Esophagus squamous epithelium (tissue), 5 donors: ENCODE data around the gene ACTR3. TPM values are rescaled to one million over a fixed set of nuclear protein-coding genes. Genes with fewer than 3 reads are reported as not detected.
"Not testable (repeated sequence)": the region's sequence is repeated elsewhere in the genome, so short reads cannot be mapped to it uniquely, and the experiment has no call there.

Experiments used
- DNase-seq: peaks from one replicate; lab custom pipeline; 2025; lab: John Stamatoyannopoulos, UW
- H3K27ac ChIP-seq, 4 donors: fragments of 200-600 bp; sonication (generic); one replicate each; pipeline ENCODE4 v1.5.1; 2016 to 2019; ENCODE audit warnings: mild to moderate bottlenecking in 1 of 4
- H3K27me3 ChIP-seq, 4 donors: fragments of 200-600 bp; sonication (generic); 1 replicate in 3 of 4; 2 replicates in 1 of 4; pipeline versions ENCODE4 v1.5.1 to v1.6.0; 2017 to 2021; ENCODE audit warnings: antibody characterized with exemption in 1 of 4
- H3K36me3 ChIP-seq, 3 donors: fragments of 200-600 bp; sonication (generic); one replicate each; pipeline ENCODE4 v1.5.1; 2016 to 2019
- H3K4me1 ChIP-seq, 3 donors: fragments of 200-600 bp; sonication (generic); one replicate each; pipeline ENCODE4 v1.5.1; 2017 to 2019
- H3K4me3 ChIP-seq, 4 donors: fragments of 200-600 bp; sonication (generic); 1 replicate in 3 of 4; 2 replicates in 1 of 4; pipeline ENCODE4 v1.5.1; 2016 to 2019; ENCODE audit warnings: mild to moderate bottlenecking in 2 of 4, moderate library complexity in 1 of 4
- H3K9me3 ChIP-seq, 3 donors: fragments of 200-600 bp; sonication (generic); one replicate each; pipeline ENCODE4 v1.5.1; 2016 to 2019
- CTCF ChIP-seq, 6 experiments: fragments of 450-650 bp in 4 of 6; fragments of 200-600 bp in 2 of 6; sonication (generic) in 2 of 6; IDR thresholded peaks; one replicate each; pipeline ENCODE4 v1.5.1; 2016 to 2019; ENCODE audit warnings: antibody characterized with exemption in 6 of 6, mild to moderate bottlenecking in 4 of 6, moderate library complexity in 4 of 6
- POLR2A ChIP-seq, 4 donors: fragments of 450-650 bp; IDR thresholded peaks; one replicate each; pipeline ENCODE4 v1.6.1; 2017; ENCODE audit warnings: antibody characterized with exemption in 4 of 4, mild to moderate bottlenecking in 4 of 4, moderate library complexity in 3 of 4
- WGBS, 2 donors: methylation state at CpG; one replicate each; pipeline ENCODE4 v1.1.5; 2018; 5-methylcytosine and 5-hydroxymethylcytosine counted together
- intact Hi-C: fragments of 100-400 bp; cut with DNase I; formaldehyde crosslinking; loops from one replicate; pipeline ENCODE4 v1.15.0; 2022
- total RNA-seq, 4 donors: library from RNA; depleted of rRNA; stranded (reverse); fragments of >200 nt; gene quantifications; one replicate each; pipeline ENCODE4 v1.1.0, GENCODE V29; 2016
- donor health status: DM: yes; HTN: yes; CAD: no.

The ACTR3 gene
- total RNA-seq, 4 donors from 2014 or later, result 164 to 274 (median 226) TPM

GRCh38 chr2:113925884-113926283, 36.0 kb downstream of the ACTR3 start:
- no peaks in the 10 kb centered on the region for H3K4me1 ChIP-seq
- H3K9me3 ChIP-seq, result no peaks in the 10 kb centered on the region
- no peak for TF ChIP-seq POLR2A (IDR thresholded peaks at IDR 0.05)
- TF ChIP-seq CTCF (IDR thresholded peaks at IDR 0.05), result no peak
- peaks cover 0 to 94% (median 6%) of the 10 kb centered on the region in 3 donors for H3K36me3 ChIP-seq
- intact Hi-C loops, result no loop called here
- no peak overlapping the region for H3K27ac ChIP-seq
- no peaks in the 10 kb centered on the region for H3K27me3 ChIP-seq
- H3K4me3 ChIP-seq, result no peak overlapping the region
- DNase-seq, result no peak
- WGBS, 2 donors, result 76 to 80% methylated on average over 6 of the region's 6 CpGs

GRCh38 chr2:113926314-113926713, 36.4 kb downstream of the ACTR3 start:
- intact Hi-C loops, result no loop called here
- TF ChIP-seq CTCF (IDR thresholded peaks at IDR 0.05), result no peak
- TF ChIP-seq POLR2A (IDR thresholded peaks at IDR 0.05), result no peak
- no peak for DNase-seq
- WGBS, 2 donors, result 91 to 97% methylated on average over 3 of the region's 3 CpGs
- H3K4me3 ChIP-seq, result no peak overlapping the region
- no peak overlapping the region for H3K27ac ChIP-seq
- H3K4me1 ChIP-seq, result no peaks in the 10 kb centered on the region
- H3K27me3 ChIP-seq, result no peaks in the 10 kb centered on the region
- H3K36me3 ChIP-seq, result peaks cover 0 to 94% (median 6%) of the 10 kb centered on the region in 3 donors
- no peaks in the 10 kb centered on the region for H3K9me3 ChIP-seq

DNA sequence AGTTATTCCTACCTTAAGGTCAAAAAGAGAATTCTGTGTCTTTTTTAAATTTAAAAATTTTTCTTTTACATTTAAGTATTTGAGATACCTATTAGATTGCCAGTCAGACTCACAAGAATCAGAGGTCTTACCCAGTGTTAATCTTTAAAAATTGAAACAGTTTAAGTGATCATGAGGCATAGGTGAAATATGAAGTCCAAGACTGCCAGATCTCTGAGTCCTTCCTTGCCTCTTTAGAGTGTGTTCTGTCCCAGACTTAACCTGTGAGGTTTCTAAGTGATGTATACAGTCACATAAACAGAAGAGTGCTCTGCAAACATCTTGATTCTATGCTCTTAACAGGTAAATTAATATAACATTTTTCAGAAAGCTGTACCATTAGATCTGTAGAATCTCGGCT, 40.6 kb downstream of the ACTR3 start:
- no peaks in the 10 kb centered on the region for H3K9me3 ChIP-seq
- 80 to 83% methylated on average over 1 of the region's 1 CpG for WGBS, 2 donors
- intact Hi-C loops, result no loop called here

DNA sequence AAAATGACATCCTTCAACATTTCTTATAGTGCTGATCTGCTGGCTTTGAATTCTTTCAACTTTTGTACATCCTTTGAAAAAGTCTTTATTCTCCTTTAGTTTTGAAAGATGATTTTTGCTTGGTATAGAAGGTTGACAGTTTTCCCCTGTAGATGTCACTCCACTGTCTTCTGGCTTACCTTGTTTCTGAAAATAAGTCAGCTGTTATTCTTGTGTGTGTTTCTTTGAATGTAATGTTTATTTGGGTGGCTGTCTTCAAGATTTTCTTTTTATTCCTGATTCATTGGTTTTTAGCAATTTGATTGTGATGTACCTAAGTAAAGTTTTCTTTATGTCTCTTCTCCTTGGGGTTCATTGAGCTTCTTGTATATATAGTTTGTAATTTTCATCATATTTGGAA, 47.6 kb downstream of the ACTR3 start:
- DNase-seq, result no peak
- H3K27me3 ChIP-seq, result no peaks in the 10 kb centered on the region
- H3K4me1 ChIP-seq, result no peaks in the 10 kb centered on the region
- peaks cover 0 to 18% (median 7%) of the 10 kb centered on the region in 3 donors for H3K9me3 ChIP-seq
- H3K4me3 ChIP-seq, result no peak overlapping the region
- TF ChIP-seq POLR2A (IDR thresholded peaks at IDR 0.05) (no peak), CTCF (IDR thresholded peaks at IDR 0.05) (no peak)
- intact Hi-C loops, result no loop called here
- H3K27ac ChIP-seq, result no peak overlapping the region
- peaks cover 0 to 99% (median 4%) of the 10 kb centered on the region in 3 donors for H3K36me3 ChIP-seq

More for the DNA sequence above, 40.6 kb downstream of the ACTR3 start:
- Histone ChIP-seq H3K27ac (no peak overlapping the region), H3K27me3 (no peaks in the 10 kb centered on the region), H3K36me3 (peaks cover 0 to 99% (median 6%) of the 10 kb centered on the region in 3 donors), H3K4me1 (no peaks in the 10 kb centered on the region), H3K4me3 (no peak overlapping the region)
- no peak for DNase-seq
- TF ChIP-seq POLR2A (IDR thresholded peaks at IDR 0.05) (no peak), CTCF (IDR thresholded peaks at IDR 0.05) (no peak)

DNA sequence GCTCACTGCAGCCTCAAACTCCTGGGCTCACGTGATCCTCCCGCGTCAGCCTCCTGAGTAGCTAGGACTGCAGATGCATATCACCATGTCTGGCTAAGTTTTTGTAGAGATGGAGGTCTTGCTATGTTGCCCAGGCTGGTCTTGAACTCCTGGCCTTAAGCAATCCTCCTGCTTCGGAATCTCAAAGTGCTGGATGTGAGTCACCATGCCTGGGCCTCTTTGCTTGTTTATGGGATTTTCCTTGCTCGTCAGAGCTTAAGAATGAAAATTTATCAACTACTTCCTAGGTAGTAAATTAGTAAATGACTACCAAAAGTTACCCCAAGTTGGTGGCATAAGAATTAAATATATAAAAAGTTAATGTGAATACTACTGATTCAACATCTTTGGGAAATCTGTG, 51.0 kb downstream of the ACTR3 start:
- H3K4me1 ChIP-seq, result no peaks in the 10 kb centered on the region
- H3K27me3 ChIP-seq, result no peaks in the 10 kb centered on the region
- WGBS, 2 donors, result 79 to 88% methylated on average over 5 of the region's 5 CpGs
- peaks cover 0 to 99% (median 4%) of the 10 kb centered on the region in 3 donors for H3K36me3 ChIP-seq
- no peak for DNase-seq
- intact Hi-C loops, result no loop called here
- H3K27ac ChIP-seq, result no peak overlapping the region
- H3K4me3 ChIP-seq, result no peak overlapping the region
- peaks cover 0 to 18% (median 7%) of the 10 kb centered on the region in 3 donors for H3K9me3 ChIP-seq
- no peak for TF ChIP-seq POLR2A (IDR thresholded peaks at IDR 0.05)
- no peak for TF ChIP-seq CTCF (IDR thresholded peaks at IDR 0.05)

DNA sequence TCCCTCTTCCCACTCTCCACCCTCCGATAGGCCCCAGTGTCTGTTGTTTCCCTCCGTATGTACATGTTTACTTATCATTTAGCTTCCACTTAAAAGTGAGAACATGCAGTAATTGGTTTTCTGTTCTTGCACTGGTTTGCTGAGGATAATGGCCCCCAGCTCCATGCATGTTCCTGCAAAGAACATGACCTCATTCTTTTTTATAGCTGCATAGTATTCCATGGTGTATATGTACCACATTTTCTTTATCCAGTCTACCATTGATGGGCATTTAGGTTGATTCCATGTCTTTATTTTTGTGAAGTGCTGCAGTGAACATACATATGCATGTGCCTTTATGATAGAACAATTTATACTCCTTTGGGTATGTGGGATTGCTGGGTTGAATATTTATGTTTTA, 55.9 kb downstream of the ACTR3 start:
- intact Hi-C loops, H3K9me3 ChIP-seq, H3K4me1 ChIP-seq, H3K4me3 ChIP-seq, H3K27me3 ChIP-seq, H3K27ac ChIP-seq, DNase-seq: not testable (repeated sequence)
- peaks cover 5 to 99% (median 14%) of the 10 kb centered on the region in 3 donors for H3K36me3 ChIP-seq
- WGBS, 2 donors, result 94 to 100% methylated on average over 2 of the region's 2 CpGs

GRCh38 chr2:113950906-113951305, 61.0 kb downstream of the ACTR3 start:
- intact Hi-C loops, result not testable (repeated sequence)

More at GRCh38 chr2:113950906-113951305, 61.0 kb downstream of the ACTR3 start:
- not testable (repeated sequence) for H3K9me3 ChIP-seq, DNase-seq, H3K4me3 ChIP-seq, H3K27ac ChIP-seq, H3K4me1 ChIP-seq, H3K27me3 ChIP-seq
- 75 to 86% methylated on average over 3 of the region's 3 CpGs for WGBS, 2 donors
- peaks cover 5 to 100% (median 14%) of the 10 kb centered on the region in 3 donors for H3K36me3 ChIP-seq
